Activated CD4-positive, alpha-beta memory T cell treated with anti-CD3 and anti-CD28 coated beads for 36 hours (primary cell): ENCODE results near the gene RAB11B. TPM values are rescaled to one million over a fixed set of nuclear protein-coding genes. Genes with fewer than 3 reads are reported as not detected.
"Not testable (repeated sequence)": the region's sequence is repeated elsewhere in the genome, so short reads cannot be mapped to it uniquely, and the experiment has no call there.

ENCODE experiments used
- CTCF ChIA-PET: fragments of 350-600 bp; sonication (Branson Sonifier 250); formaldehyde crosslinking; loops from one replicate; lab custom pipeline; 2021; ENCODE audit warnings: antibody characterized with exemption, inconsistent platforms; lab: Charles Lee
- POLR2A ChIA-PET: fragments of 350-600 bp; sonication (Branson Sonifier 250); formaldehyde crosslinking; loops from one replicate; lab custom pipeline; 2021; ENCODE audit warnings: antibody characterized with exemption; lab: Charles Lee
- DNase-seq: peaks from one replicate; pipeline ENCODE4 v3.0.0-alpha.2; 2020
- H3K27ac Mint-ChIP-seq: one replicate; pipeline ENCODE4 v1.8.0; 2021; ENCODE audit warnings: mixed read lengths
- H3K27me3 Mint-ChIP-seq: one replicate; pipeline ENCODE4 v1.8.0; 2021; ENCODE audit warnings: mixed read lengths
- H3K36me3 Mint-ChIP-seq: one replicate; pipeline ENCODE4 v1.8.0; 2021; ENCODE audit warnings: mixed read lengths
- H3K4me1 Mint-ChIP-seq: one replicate; pipeline ENCODE4 v1.8.0; 2021; ENCODE audit warnings: low read depth, mixed read lengths
- H3K4me3 Mint-ChIP-seq: one replicate; pipeline ENCODE4 v1.8.0; 2021; ENCODE audit warnings: mild to moderate bottlenecking, mixed read lengths
- H3K9me3 Mint-ChIP-seq: one replicate; pipeline ENCODE4 v1.8.0; 2021; ENCODE audit warnings: mixed read lengths
- intact Hi-C: fragments of 100-400 bp; cut with micrococcal nuclease; formaldehyde crosslinking; loops from one replicate; pipeline ENCODE4 v1.15.1; 2023
- total RNA-seq, 2 experiments: library from RNA; stranded (reverse); gene quantifications; one replicate each; pipeline ENCODE4 v1.2.3, GENCODE V29; 2021

RAB11B gene
- total RNA-seq, 2 experiments from 2014 or later, result 74.2 to 74.9 TPM

DNA sequence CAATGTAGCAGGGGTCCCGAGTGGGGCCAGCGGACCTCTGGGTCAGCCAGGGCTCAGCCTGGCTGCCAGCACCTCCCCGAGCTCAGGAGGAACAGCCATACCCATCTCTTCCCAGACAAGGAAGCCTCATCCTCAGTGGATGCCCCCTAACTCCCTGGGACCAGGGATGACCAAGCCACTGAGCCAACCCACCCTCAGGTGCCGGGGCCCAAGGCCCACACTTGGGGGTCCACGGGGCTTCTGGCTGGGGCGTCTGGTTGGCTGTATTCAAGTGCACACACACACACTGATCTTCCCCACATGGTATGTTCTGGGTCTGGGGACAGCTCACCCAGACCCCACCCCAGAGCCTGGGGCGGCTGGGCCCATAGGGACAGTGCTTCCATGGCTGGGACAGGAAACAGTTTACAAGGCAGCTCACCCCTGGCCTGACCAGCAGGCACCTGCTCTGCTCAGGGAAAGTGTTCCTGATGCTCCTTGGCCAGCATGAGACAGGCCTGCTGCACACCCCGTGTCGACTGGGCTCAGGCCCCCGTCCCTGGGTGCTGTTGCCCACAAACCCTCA, 7.7 kb downstream of the RAB11B start:
- ChIA-PET CTCF (interaction anchor here (1.0 to 2.5 kb wide), 6 partner anchors 15 to 44 kb away, joined by 3 to 37 read pairs (median 4); partner anchors contain the start of gene MARCHF2), POLR2A (no interaction called here)
- H3K4me1 Mint-ChIP-seq, result peaks cover 17% of the 10 kb centered on the region
- no peaks in the 10 kb centered on the region for H3K27me3 Mint-ChIP-seq
- DNase-seq, result no peak
- no peaks in the 10 kb centered on the region for H3K9me3 Mint-ChIP-seq
- no peak overlapping the region for H3K27ac Mint-ChIP-seq
- H3K36me3 Mint-ChIP-seq, result peaks cover 14% of the 10 kb centered on the region
- H3K4me3 Mint-ChIP-seq, result no peak overlapping the region
- intact Hi-C loops, result no loop called here

DNA sequence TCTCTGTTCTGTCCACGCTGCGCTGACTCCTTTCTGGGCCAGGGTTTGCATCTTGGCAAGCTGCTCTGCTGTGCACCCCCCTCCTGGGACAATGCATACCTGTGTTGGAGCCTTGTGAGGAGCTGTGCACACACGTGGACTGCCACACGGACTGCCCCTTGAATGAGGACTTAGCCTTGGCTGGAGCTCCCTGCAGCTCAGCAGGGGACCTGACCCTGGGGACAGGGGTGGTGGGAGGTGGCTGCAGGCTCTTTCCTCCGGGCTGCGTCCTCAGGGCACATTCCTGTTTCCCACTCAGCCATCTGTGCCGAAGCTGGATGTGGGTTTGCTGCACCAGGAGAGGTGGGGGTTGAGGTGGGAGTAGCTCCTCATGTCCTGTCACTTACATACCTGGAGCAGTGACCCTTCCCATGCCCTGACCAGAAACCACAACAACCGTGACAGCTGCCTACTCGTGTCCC, 8.2 kb downstream of the RAB11B start:
- intact Hi-C loops, result no loop called here
- H3K4me1 Mint-ChIP-seq, result peaks cover 14% of the 10 kb centered on the region
- no peaks in the 10 kb centered on the region for H3K9me3 Mint-ChIP-seq
- H3K27ac Mint-ChIP-seq, result no peak overlapping the region
- CTCF ChIA-PET, result interaction anchor here (1.0 to 2.5 kb wide), 5 partner anchors 15 to 44 kb away, joined by 3 to 37 read pairs (median 4); partner anchors contain the start of gene MARCHF2
- DNase-seq, result no peak
- no peaks in the 10 kb centered on the region for H3K27me3 Mint-ChIP-seq
- H3K36me3 Mint-ChIP-seq, result peaks cover 14% of the 10 kb centered on the region
- POLR2A ChIA-PET, result no interaction called here
- no peak overlapping the region for H3K4me3 Mint-ChIP-seq

DNA sequence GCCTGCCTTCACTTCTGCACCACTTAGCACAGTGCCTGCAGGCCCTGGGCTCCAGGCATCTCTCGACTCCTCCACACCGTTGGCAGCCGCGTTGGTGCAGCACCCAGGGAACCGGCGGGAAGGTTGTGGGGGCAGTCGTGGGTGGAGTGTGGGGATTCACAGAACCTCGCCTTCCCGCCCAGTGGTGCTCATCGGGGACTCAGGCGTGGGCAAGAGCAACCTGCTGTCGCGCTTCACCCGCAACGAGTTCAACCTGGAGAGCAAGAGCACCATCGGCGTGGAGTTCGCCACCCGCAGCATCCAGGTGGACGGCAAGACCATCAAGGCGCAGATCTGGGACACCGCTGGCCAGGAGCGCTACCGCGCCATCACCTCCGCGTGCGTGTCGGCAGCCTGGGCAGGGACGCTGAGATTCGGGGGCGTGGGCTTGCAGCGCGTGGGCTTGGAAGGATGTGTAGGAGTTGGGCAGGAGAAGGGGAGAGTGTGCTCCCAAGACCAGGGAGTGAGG, 9.6 kb downstream of the RAB11B start:
- Mint-ChIP-seq H3K27me3 (no peaks in the 10 kb centered on the region), H3K4me3 (no peak overlapping the region), H3K27ac (no peak overlapping the region), H3K9me3 (no peaks in the 10 kb centered on the region), H3K36me3 (peaks cover 17% of the 10 kb centered on the region), H3K4me1 (peaks cover 14% of the 10 kb centered on the region)
- ChIA-PET POLR2A (no interaction called here), CTCF (interaction anchor here (0.6 kb wide), 1 partner anchor 46 kb away, joined by 3 read pairs; no protein-coding TSS in a partner anchor)
- intact Hi-C loops, result no loop called here
- no peak for DNase-seq

DNA sequence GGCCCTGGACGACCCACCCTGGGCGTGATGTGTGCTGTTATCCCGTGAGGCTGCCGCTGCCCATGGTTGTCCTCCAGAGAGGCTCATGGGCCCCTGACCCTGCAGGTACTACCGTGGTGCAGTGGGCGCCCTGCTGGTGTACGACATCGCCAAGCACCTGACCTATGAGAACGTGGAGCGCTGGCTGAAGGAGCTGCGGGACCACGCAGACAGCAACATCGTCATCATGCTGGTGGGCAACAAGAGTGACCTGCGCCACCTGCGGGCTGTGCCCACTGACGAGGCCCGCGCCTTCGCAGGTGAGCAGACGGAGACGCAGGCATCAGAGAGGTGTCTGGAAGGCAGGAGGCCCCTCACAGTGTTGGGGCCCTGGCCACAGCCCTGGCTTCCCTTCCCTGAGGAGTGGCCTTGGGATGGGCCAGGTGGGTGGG, 11.8 kb downstream of the RAB11B start:
- H3K27me3 Mint-ChIP-seq, result no peaks in the 10 kb centered on the region
- H3K9me3 Mint-ChIP-seq, result no peaks in the 10 kb centered on the region
- H3K36me3 Mint-ChIP-seq, result peaks cover 22% of the 10 kb centered on the region
- H3K4me3 Mint-ChIP-seq, result no peak overlapping the region
- peaks cover 5% of the 10 kb centered on the region for H3K4me1 Mint-ChIP-seq
- CTCF ChIA-PET, result no interaction called here
- POLR2A ChIA-PET, result no interaction called here
- H3K27ac Mint-ChIP-seq, result no peak overlapping the region
- intact Hi-C loops, result no loop called here
- no peak for DNase-seq

DNA sequence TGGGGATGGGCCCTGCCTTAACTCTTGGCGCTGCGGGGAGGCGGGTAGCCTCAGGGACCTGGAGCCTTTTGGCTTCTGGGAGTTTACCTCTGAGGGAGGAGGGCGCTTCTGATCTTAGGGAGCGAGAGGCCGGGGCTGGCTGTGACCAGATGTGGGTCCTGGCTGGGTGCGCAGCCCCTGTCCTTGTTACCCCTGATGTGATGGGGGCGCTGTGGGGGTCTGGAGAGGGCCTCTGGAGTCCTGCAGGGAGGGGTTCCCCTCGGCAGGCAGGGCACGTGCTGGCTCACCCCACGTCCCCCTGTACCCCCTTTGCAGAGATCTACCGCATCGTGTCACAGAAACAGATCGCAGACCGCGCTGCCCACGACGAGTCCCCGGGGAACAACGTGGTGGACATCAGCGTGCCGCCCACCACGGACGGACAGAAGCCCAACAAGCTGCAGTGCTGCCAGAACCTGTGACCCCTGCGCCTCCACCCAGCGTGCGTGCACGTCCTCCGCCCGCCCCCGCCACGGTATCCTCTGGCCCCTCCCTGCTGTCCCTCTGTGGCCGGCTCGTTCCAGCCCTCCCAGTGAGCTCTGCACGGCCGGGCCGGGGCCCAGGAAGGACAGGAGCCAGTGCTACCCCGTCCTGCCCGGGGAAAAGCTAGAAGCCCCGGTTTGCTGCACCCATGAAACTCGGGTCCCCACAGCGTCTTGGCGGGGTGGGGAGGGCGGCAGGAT, 13.1 kb downstream of the RAB11B start:
- POLR2A ChIA-PET, result no interaction called here
- DNase-seq, result no peak
- no peaks in the 10 kb centered on the region for H3K27me3 Mint-ChIP-seq
- intact Hi-C loops, result no loop called here
- no peaks in the 10 kb centered on the region for H3K4me1 Mint-ChIP-seq
- CTCF ChIA-PET, result no interaction called here
- no peak overlapping the region for H3K4me3 Mint-ChIP-seq
- H3K27ac Mint-ChIP-seq, result no peak overlapping the region
- H3K36me3 Mint-ChIP-seq, result peaks cover 22% of the 10 kb centered on the region
- no peaks in the 10 kb centered on the region for H3K9me3 Mint-ChIP-seq

DNA sequence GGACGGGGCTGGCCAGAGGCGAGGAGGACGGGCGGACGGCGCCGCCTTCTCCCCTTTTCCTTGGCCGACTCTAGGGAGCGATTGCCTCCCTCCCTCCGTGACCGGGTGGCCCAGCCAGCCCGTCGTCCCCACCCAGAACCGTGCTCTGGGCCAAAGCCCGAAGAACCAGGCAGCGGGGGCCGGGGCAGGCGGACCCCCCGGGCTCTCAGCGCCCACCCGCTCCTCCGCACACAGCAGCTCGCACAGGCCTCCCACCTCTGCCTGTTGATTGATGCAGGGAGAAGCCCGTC, 13.6 kb downstream of the RAB11B start:
- Mint-ChIP-seq H3K27me3 (no peaks in the 10 kb centered on the region), H3K4me1 (no peaks in the 10 kb centered on the region), H3K9me3 (no peaks in the 10 kb centered on the region), H3K27ac (no peak overlapping the region), H3K4me3 (no peak overlapping the region), H3K36me3 (peaks cover 22% of the 10 kb centered on the region)
- POLR2A ChIA-PET, result no interaction called here
- CTCF ChIA-PET, result no interaction called here
- intact Hi-C loops, result no loop called here
- no peak for DNase-seq

DNA sequence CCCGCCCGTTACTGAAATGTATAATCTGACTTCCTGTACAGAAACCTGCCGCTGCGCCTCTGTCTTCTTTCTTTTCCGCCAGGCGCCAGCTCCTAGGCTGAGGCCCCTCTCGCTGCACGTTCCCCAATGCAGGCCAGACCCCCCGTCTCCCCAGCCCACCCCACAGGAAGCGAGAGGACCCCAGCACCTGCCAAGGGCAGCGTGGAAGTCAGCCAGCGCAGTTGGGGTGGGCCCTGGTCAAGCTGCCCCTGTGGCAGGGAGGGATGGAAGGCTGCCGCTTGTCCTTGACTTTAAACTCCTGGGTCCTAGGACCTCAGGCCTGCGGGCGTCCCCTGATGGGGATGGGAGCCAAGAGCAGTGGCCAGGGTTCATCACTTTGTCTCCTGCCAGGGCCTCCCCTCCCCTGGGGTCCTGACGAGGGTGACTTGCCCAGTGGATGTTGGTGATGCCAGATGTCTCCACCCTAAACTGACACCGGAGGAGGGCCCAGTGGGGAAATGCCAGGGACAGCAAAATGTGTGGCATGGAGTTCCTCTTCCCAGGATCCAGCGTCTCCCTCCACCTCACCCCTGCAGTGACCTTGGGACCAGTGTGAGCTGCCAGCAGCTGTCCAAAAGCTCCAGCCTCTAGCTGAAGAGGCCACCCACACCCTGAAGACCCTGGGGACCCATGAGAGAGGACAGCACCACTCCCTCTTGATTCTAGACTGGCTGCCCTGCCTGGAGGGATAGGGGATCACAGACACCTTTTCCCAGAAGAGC, 14.4 kb downstream of the RAB11B start:
- Mint-ChIP-seq H3K27ac (no peak overlapping the region), H3K4me1 (no peaks in the 10 kb centered on the region), H3K4me3 (no peak overlapping the region), H3K36me3 (peaks cover 18% of the 10 kb centered on the region), H3K9me3 (no peaks in the 10 kb centered on the region), H3K27me3 (no peaks in the 10 kb centered on the region)
- CTCF ChIA-PET, result interaction anchor here (0.9 to 1.4 kb wide), 2 partner anchors 9 to 51 kb away, joined by 3 to 5 read pairs; partner anchors contain the start of gene MARCHF2
- no peak for DNase-seq
- POLR2A ChIA-PET, result no interaction called here
- intact Hi-C loops, result no loop called here

DNA sequence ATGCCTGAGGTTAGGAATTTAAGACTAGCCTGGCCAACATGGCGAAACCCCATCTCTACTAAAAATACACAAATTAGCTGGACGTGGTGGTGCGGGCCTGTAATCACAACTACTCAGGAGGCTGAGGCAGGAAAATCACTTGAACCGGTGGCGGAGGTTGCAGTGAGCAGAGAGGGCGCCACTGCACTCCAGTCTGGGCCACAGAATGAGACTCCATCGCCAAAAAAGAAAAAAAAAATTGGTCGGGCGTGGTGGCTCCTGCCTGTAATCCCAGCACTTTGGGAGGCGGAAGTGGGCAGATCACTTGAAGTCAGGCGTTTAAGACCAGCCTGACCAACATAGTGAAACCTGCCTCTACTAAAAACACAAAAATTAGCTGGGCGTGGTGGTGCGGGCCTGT, 20.6 kb downstream of the RAB11B start:
- H3K27ac Mint-ChIP-seq, DNase-seq, H3K9me3 Mint-ChIP-seq, H3K27me3 Mint-ChIP-seq, POLR2A ChIA-PET, H3K36me3 Mint-ChIP-seq, intact Hi-C loops, H3K4me3 Mint-ChIP-seq: not testable (repeated sequence)
- peaks cover 11% of the 10 kb centered on the region for H3K4me1 Mint-ChIP-seq
- CTCF ChIA-PET, result interaction anchor here (0.6 to 6.2 kb wide), 4 partner anchors 48 to 175 kb away, joined by 3 to 84 read pairs (median 3); partner anchors contain the start of gene MYO1F

DNA sequence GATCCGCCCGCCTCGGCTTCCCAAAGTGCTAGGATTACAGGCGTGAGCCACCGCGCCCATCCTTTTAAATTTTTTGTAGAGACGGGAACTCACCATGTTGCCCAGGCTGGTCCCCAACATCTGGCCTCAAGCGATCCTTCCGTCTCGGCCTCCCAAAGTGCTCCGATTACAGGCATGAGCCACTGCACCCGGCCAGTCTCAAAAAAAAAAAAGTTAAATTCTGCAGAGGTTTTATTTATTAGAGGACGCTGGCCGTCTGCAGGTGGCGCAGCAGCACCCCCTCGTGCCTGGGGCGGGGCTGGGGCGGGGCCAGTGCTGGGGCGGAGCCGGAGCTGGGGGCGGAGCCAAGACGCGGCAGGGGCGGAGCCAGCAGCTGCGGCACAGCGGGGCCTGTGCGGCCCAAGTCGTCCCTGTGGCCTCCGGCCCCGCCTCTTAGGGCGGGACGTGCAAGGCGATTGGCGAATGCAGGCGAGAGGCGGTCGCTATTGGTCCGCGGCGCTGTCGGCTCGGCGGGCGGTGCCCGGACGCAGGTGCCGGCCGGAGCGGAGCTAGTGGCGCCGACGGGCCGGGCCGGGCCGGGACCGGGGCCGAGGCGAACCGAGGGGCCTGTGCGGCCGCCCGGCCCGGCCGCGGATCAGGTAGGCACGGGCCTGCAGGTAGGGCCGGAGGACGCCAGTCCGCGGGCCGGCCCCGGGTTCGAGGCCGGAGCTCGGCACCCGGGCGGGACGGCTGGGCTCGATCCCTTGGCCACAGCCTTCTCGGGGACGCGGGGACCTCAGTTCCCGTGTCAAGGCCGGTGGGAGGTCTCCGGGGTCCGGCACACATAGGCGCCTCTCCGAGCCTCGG, 22.8 kb downstream of the RAB11B start, which contains the start of gene MARCHF2:
TSS of gene MARCHF2 (plus strand) at position 523 of the 846 bp plus-strand sequence. CDS start 8,536 bp downstream, outside the sequence.
- no peaks in the 10 kb centered on the region for H3K9me3 Mint-ChIP-seq
- H3K36me3 Mint-ChIP-seq, result no peaks in the 10 kb centered on the region
- no peak within 1 kb of the TSS for H3K27ac Mint-ChIP-seq
- POLR2A ChIA-PET, result interaction anchor here (0.7 to 2.3 kb wide), 5 partner anchors 28 to 101 kb away, joined by 3 to 16 read pairs (median 7); partner anchors contain the start of genes HNRNPM and ZNF414
- intact Hi-C loops, result loop anchor here (1.0 to 2.0 kb wide), 4 partner anchors 23 to 168 kb away; partner anchors contain the start of genes HNRNPM and RAB11B
- no peaks in the 10 kb centered on the region for H3K27me3 Mint-ChIP-seq
- peaks cover 11% of the 10 kb centered on the region for H3K4me1 Mint-ChIP-seq
- CTCF ChIA-PET, result interaction anchor here (0.7 to 6.2 kb wide), 30 partner anchors 8 to 229 kb away, joined by 3 to 84 read pairs (median 4); partner anchors contain the start of genes HNRNPM, KANK3, MYO1F and ZNF414
- peak; percentile 98 for DNase-seq
- H3K4me3 Mint-ChIP-seq, result peak within 1 kb of the TSS; percentile 67

DNA sequence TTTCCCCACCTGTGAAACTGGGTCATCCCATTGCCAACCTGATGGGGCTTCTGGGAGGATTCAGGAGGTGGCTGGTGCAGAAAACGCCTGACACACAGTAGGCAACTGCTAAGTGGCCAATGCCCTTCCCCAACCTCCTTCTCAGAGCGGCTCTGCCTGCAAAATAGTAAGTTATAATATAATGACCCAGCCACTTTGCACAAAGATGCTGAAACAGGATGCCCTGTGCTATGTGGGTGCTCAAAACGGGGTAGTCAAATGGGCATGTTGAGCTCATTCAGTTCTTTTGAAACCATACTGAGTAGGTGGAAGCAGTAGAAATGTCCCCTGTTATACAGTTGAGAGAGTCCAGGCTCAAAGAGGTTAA, 23.5 kb downstream of the RAB11B start:
- Mint-ChIP-seq H3K9me3 (no peaks in the 10 kb centered on the region), H3K4me3 (peak overlapping the region; percentile 67), H3K27me3 (no peaks in the 10 kb centered on the region), H3K4me1 (peaks cover 11% of the 10 kb centered on the region), H3K27ac (no peak overlapping the region), H3K36me3 (no peaks in the 10 kb centered on the region)
- POLR2A ChIA-PET, result interaction anchor here (0.7 to 2.3 kb wide), 5 partner anchors 28 to 100 kb away, joined by 3 to 16 read pairs (median 7); partner anchors contain the start of genes HNRNPM and ZNF414
- intact Hi-C loops, result loop anchor here (1.0 to 2.0 kb wide), 4 partner anchors 23 to 167 kb away; partner anchors contain the start of genes HNRNPM and RAB11B
- DNase-seq, result no peak
- CTCF ChIA-PET, result interaction anchor here (0.7 to 6.2 kb wide), 24 partner anchors 8 to 175 kb away, joined by 3 to 84 read pairs (median 4); partner anchors contain the start of genes HNRNPM, MYO1F and ZNF414

DNA sequence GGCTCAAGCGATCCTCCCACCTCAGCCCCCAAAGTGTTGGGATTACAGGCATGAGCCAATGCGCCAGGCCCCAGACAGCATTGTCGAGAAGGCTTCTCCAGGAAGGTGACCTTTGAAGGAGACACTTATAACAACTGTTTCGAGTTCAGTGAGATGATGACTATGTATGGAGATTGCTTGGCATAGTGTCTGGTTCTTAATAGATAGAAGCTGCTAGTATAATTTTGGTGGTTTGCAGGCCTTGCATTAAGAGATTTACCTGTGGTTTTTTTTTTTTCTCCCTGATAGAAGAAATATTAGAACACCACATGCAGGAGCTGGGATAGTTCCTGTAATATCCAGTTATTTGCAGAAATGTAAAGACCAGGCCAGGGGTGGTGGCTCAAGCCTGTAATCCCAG, 26.6 kb downstream of the RAB11B start:
- Mint-ChIP-seq H3K36me3 (no peaks in the 10 kb centered on the region), H3K4me1 (peaks cover 8% of the 10 kb centered on the region), H3K4me3 (no peak overlapping the region), H3K27ac (no peak overlapping the region), H3K27me3 (no peaks in the 10 kb centered on the region), H3K9me3 (no peaks in the 10 kb centered on the region)
- intact Hi-C loops, result no loop called here
- no peak for DNase-seq
- ChIA-PET POLR2A (no interaction called here), CTCF (interaction anchor here (0.7 kb wide), 1 partner anchor 26 kb away, joined by 3 read pairs; no protein-coding TSS in a partner anchor)
